Measurements from ENCODE around the gene DSTN.
"Not testable (repeated sequence)": the region's sequence is repeated elsewhere in the genome, so short reads cannot be mapped to it uniquely, and the experiment has no call there.

The DSTN gene

GRCh38 chr20:17653835-17654648 lies 84.2 kb downstream of the DSTN start:
- FAIRE-seq, result no peak

- FAIRE-seq, result no peak
Measured at GRCh38 chr20:17654649-17655285, 84.9 kb downstream of the DSTN start.

- no peak for FAIRE-seq
Measured at GRCh38 chr20:17655286-17655651, 85.4 kb downstream of the DSTN start.

GRCh38 chr20:17655865-17656479 lies 86.1 kb downstream of the DSTN start:
- FAIRE-seq, result no peak

- no peak for FAIRE-seq
Measured at GRCh38 chr20:17657079-17657825, 87.4 kb downstream of the DSTN start.

GRCh38 chr20:17657898-17658647 lies 88.2 kb downstream of the DSTN start:
- FAIRE-seq, result no peak

GRCh38 chr20:17658648-17658993 lies 88.7 kb downstream of the DSTN start:
- no peak for FAIRE-seq

GRCh38 chr20:17659344-17659743 lies 89.5 kb downstream of the DSTN start:
- FAIRE-seq, result not testable (repeated sequence)

All from endometrium (tissue), 2 donors.